GM19397 (cell line): ENCODE data around the gene P2RX5.
"Not testable (repeated sequence)": the region's sequence is repeated elsewhere in the genome, so short reads cannot be mapped to it uniquely, and the experiment has no call there.

ENCODE experiments used
- ATAC-seq: cut with Tn5 transposase; IDR thresholded peaks from one replicate; pipeline ENCODE4 v1.9.1; 2021; ENCODE audit warnings: mild to moderate bottlenecking, moderate library complexity; ENCODE audit not compliant: unreplicated experiment

Gene P2RX5

GRCh38 chr17:3695723-3696411 is at the start of gene P2RX5:
P2RX5 (minus strand) TSS chr17:3696155; CDS start chr17:3696005, 150 bp downstream.
- peak; percentile 46 for ATAC-seq

- ATAC-seq: no peak
Measured at GRCh38 chr17:3745071-3745470, 49.1 kb upstream of the P2RX5 start.

GRCh38 chr17:3744014-3744413 is 48.1 kb upstream of the P2RX5 start:
- ATAC-seq: no peak

GRCh38 chr17:3740611-3741073 is 44.7 kb upstream of the P2RX5 start:
- ATAC-seq: no peak

- ATAC-seq: no peak
Measured at GRCh38 chr17:3739422-3740124, 43.6 kb upstream of the P2RX5 start.

- ATAC-seq: no peak
Measured at GRCh38 chr17:3738562-3739295, 42.8 kb upstream of the P2RX5 start.

GRCh38 chr17:3735515-3735914 is 39.6 kb upstream of the P2RX5 start:
- ATAC-seq: no peak

GRCh38 chr17:3734911-3735276 is 38.9 kb upstream of the P2RX5 start:
- not testable (repeated sequence) for ATAC-seq

GRCh38 chr17:3732210-3732621 is 36.3 kb upstream of the P2RX5 start:
- peak; percentile 60 for ATAC-seq

GRCh38 chr17:3730881-3731429 is 35.0 kb upstream of the P2RX5 start:
- no peak for ATAC-seq

- no peak for ATAC-seq
Measured at GRCh38 chr17:3729881-3730280, 33.9 kb upstream of the P2RX5 start.

- not testable (repeated sequence) for ATAC-seq
Measured at GRCh38 chr17:3728099-3728498, 32.1 kb upstream of the P2RX5 start.

- no peak for ATAC-seq
Measured at GRCh38 chr17:3727041-3727440, 31.1 kb upstream of the P2RX5 start.

- no peak for ATAC-seq
Measured at GRCh38 chr17:3724378-3725077, 28.6 kb upstream of the P2RX5 start.

GRCh38 chr17:3723556-3724377 is 27.8 kb upstream of the P2RX5 start, which contains the start of gene HASPIN:
HASPIN (plus strand) TSS chr17:3723903; CDS start chr17:3723936, 33 bp downstream.
- ATAC-seq: peak; percentile 81

- ATAC-seq: no peak
Measured at GRCh38 chr17:3723188-3723555, 27.2 kb upstream of the P2RX5 start.

- ATAC-seq: no peak
Measured at GRCh38 chr17:3722716-3723115, 26.8 kb upstream of the P2RX5 start.

- ATAC-seq: no peak
Measured at GRCh38 chr17:3719265-3719664, 23.3 kb upstream of the P2RX5 start.

- ATAC-seq: no peak
Measured at GRCh38 chr17:3718201-3718600, 22.2 kb upstream of the P2RX5 start.

- no peak for ATAC-seq
Measured at GRCh38 chr17:3715296-3715695, 19.3 kb upstream of the P2RX5 start.
